ENCODE measurements around the gene SLAMF8.

DNA sequence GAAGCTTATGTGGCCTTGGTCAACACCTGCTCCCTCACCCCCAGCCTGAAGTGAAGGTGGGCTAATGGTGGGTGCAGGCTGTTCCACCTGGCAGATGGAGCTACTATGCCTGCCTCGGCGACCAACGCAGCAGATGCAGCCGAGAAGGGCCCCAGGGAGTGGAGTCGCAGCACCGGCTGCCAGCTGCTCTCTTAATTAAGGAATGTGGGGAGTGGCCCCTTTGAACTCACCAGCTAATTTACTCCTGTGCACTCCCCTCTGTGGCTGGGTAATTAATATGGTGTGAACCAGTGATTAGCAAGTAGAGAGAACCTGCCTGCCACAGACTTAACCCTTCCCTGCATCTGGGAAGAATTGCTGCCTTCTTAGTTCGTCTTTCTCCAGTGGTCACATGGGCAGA, 3.3 kb upstream of the SLAMF8 start:
- TF ChIP-seq, protein P1, sequence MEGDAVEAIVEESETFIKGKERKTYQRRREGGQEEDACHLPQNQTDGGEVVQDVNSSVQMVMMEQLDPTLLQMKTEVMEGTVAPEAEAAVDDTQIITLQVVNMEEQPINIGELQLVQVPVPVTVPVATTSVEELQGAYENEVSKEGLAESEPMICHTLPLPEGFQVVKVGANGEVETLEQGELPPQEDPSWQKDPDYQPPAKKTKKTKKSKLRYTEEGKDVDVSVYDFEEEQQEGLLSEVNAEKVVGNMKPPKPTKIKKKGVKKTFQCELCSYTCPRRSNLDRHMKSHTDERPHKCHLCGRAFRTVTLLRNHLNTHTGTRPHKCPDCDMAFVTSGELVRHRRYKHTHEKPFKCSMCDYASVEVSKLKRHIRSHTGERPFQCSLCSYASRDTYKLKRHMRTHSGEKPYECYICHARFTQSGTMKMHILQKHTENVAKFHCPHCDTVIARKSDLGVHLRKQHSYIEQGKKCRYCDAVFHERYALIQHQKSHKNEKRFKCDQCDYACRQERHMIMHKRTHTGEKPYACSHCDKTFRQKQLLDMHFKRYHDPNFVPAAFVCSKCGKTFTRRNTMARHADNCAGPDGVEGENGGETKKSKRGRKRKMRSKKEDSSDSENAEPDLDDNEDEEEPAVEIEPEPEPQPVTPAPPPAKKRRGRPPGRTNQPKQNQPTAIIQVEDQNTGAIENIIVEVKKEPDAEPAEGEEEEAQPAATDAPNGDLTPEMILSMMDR (IDR thresholded peaks at IDR 0.05) = no peak
- TF ChIP-seq POLR2A (IDR thresholded peaks at IDR 0.05) (no peak), EP300 (IDR thresholded peaks at IDR 0.05) (no peak)

Measured in ovary (tissue), 3 donors.